ENCODE data around the gene MYBPC1. TPM values are rescaled to one million over a fixed set of nuclear protein-coding genes. Genes with fewer than 3 reads are reported as not detected.

Gene MYBPC1
- total and polyA plus RNA-seq, 2 of the 13 experiments (the other 11 are each of a cell fraction or from before 2014, with no cell fraction given) = 0.31 to 0.53 TPM

GRCh38 chr12:101696251-101697196, 101.8 kb downstream of the MYBPC1 start (continued):
- TF ChIP-seq XBP1 (CRISPR knock-in tag; IDR thresholded peaks at IDR 0.05) (no peak), MAFG (CRISPR knock-in tag; IDR thresholded peaks at IDR 0.05) (no peak), SSRP1 (CRISPR knock-in tag; IDR thresholded peaks at IDR 0.05) (no peak), HOXA7 (CRISPR knock-in tag; IDR thresholded peaks at IDR 0.05) (no peak), BRD4 (CRISPR knock-in tag; IDR thresholded peaks at IDR 0.05) (no peak), ZBTB33 (CRISPR knock-in tag; IDR thresholded peaks at IDR 0.05) (no peak; the same call in 1 of the 2 replicates), HNRNPL (IDR thresholded peaks at IDR 0.05; ENCODE audit: low read depth, low read length) (no peak), ZNF234 (CRISPR knock-in tag; conservative IDR thresholded peaks at IDR 0.05) (no peak), ZNF496 (CRISPR knock-in tag; IDR thresholded peaks at IDR 0.05; ENCODE audit: insufficient replicate concordance) (no peak), GATAD2A (CRISPR knock-in tag; IDR thresholded peaks at IDR 0.05) (peak; percentile 86)
- TF ChIP-seq, protein P1, sequence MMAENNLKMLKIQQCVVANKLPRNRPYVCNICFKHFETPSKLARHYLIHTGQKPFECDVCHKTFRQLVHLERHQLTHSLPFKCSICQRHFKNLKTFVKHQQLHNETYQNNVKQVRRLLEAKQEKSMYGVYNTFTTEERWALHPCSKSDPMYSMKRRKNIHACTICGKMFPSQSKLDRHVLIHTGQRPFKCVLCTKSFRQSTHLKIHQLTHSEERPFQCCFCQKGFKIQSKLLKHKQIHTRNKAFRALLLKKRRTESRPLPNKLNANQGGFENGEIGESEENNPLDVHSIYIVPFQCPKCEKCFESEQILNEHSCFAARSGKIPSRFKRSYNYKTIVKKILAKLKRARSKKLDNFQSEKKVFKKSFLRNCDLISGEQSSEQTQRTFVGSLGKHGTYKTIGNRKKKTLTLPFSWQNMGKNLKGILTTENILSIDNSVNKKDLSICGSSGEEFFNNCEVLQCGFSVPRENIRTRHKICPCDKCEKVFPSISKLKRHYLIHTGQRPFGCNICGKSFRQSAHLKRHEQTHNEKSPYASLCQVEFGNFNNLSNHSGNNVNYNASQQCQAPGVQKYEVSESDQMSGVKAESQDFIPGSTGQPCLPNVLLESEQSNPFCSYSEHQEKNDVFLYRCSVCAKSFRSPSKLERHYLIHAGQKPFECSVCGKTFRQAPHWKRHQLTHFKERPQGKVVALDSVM (CRISPR knock-in tag; IDR thresholded peaks at IDR 0.05) = no peak
- TF ChIP-seq, protein P2, sequence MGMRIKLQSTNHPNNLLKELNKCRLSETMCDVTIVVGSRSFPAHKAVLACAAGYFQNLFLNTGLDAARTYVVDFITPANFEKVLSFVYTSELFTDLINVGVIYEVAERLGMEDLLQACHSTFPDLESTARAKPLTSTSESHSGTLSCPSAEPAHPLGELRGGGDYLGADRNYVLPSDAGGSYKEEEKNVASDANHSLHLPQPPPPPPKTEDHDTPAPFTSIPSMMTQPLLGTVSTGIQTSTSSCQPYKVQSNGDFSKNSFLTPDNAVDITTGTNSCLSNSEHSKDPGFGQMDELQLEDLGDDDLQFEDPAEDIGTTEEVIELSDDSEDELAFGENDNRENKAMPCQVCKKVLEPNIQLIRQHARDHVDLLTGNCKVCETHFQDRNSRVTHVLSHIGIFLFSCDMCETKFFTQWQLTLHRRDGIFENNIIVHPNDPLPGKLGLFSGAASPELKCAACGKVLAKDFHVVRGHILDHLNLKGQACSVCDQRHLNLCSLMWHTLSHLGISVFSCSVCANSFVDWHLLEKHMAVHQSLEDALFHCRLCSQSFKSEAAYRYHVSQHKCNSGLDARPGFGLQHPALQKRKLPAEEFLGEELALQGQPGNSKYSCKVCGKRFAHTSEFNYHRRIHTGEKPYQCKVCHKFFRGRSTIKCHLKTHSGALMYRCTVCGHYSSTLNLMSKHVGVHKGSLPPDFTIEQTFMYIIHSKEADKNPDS (CRISPR knock-in tag; IDR thresholded peaks at IDR 0.05) = 0 out of 2 replicates have a peak, but pooled peaks have one; percentile 29
- TF ChIP-seq, protein P3, sequence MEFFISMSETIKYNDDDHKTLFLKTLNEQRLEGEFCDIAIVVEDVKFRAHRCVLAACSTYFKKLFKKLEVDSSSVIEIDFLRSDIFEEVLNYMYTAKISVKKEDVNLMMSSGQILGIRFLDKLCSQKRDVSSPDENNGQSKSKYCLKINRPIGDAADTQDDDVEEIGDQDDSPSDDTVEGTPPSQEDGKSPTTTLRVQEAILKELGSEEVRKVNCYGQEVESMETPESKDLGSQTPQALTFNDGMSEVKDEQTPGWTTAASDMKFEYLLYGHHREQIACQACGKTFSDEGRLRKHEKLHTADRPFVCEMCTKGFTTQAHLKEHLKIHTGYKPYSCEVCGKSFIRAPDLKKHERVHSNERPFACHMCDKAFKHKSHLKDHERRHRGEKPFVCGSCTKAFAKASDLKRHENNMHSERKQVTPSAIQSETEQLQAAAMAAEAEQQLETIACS (CRISPR knock-in tag; IDR thresholded peaks at IDR 0.05) = no peak
- TF ChIP-seq, protein P4, sequence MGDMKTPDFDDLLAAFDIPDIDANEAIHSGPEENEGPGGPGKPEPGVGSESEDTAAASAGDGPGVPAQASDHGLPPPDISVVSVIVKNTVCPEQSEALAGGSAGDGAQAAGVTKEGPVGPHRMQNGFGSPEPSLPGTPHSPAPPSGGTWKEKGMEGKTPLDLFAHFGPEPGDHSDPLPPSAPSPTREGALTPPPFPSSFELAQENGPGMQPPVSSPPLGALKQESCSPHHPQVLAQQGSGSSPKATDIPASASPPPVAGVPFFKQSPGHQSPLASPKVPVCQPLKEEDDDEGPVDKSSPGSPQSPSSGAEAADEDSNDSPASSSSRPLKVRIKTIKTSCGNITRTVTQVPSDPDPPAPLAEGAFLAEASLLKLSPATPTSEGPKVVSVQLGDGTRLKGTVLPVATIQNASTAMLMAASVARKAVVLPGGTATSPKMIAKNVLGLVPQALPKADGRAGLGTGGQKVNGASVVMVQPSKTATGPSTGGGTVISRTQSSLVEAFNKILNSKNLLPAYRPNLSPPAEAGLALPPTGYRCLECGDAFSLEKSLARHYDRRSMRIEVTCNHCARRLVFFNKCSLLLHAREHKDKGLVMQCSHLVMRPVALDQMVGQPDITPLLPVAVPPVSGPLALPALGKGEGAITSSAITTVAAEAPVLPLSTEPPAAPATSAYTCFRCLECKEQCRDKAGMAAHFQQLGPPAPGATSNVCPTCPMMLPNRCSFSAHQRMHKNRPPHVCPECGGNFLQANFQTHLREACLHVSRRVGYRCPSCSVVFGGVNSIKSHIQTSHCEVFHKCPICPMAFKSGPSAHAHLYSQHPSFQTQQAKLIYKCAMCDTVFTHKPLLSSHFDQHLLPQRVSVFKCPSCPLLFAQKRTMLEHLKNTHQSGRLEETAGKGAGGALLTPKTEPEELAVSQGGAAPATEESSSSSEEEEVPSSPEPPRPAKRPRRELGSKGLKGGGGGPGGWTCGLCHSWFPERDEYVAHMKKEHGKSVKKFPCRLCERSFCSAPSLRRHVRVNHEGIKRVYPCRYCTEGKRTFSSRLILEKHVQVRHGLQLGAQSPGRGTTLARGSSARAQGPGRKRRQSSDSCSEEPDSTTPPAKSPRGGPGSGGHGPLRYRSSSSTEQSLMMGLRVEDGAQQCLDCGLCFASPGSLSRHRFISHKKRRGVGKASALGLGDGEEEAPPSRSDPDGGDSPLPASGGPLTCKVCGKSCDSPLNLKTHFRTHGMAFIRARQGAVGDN (CRISPR knock-in tag; IDR thresholded peaks at IDR 0.05) = peak; percentile 58
